ENCODE data around the gene POLR1F. TPM values are rescaled to one million over a fixed set of nuclear protein-coding genes. Genes with fewer than 3 reads are reported as not detected.

POLR1F gene
- total RNA-seq, 1 experiment from 2014 or later: 20.7 TPM

GRCh38 chr7:19752020-19752419, 43.2 kb upstream of the POLR1F start:
- ATAC-seq: no peak
- in situ Hi-C loops (cut with HindIII; ENCODE audit: low pct_unique_long_range_greater_than_20kb, low sequenced_read_pairs): no loop called here
- no TSS peak for BruUV-seq (replicated peaks)
- no peaks in the 10 kb centered on the region for H3K4me1 ChIP-seq (ENCODE audit: control insufficient read depth, insufficient read depth, low read length)
- no peaks in the 10 kb centered on the region for H3K27me3 ChIP-seq (ENCODE audit: control insufficient read depth, insufficient read depth, low read length)
- H3K4me3 ChIP-seq (ENCODE audit: low read depth in 2 of 2, low read length in 2 of 2): no peak overlapping the region
- intact Hi-C loops (cut with micrococcal nuclease; ENCODE audit: unreplicated experiment): no loop called here
- no peak overlapping the region for H3K27ac ChIP-seq (ENCODE audit: low read length)
- H3K9me3 ChIP-seq (ENCODE audit: control insufficient read depth, insufficient read depth, low read depth, low read length): no peaks in the 10 kb centered on the region
- CTCF ChIA-PET: no interaction called here
- TF ChIP-seq POLR2AphosphoS5 (IDR thresholded peaks at IDR 0.05; ENCODE audit: low read depth, low read length): no peak
- no peak for TF ChIP-seq TCF7L2 (IDR thresholded peaks at IDR 0.05; ENCODE audit: low read depth, low read length)
- TF ChIP-seq, protein P1, sequence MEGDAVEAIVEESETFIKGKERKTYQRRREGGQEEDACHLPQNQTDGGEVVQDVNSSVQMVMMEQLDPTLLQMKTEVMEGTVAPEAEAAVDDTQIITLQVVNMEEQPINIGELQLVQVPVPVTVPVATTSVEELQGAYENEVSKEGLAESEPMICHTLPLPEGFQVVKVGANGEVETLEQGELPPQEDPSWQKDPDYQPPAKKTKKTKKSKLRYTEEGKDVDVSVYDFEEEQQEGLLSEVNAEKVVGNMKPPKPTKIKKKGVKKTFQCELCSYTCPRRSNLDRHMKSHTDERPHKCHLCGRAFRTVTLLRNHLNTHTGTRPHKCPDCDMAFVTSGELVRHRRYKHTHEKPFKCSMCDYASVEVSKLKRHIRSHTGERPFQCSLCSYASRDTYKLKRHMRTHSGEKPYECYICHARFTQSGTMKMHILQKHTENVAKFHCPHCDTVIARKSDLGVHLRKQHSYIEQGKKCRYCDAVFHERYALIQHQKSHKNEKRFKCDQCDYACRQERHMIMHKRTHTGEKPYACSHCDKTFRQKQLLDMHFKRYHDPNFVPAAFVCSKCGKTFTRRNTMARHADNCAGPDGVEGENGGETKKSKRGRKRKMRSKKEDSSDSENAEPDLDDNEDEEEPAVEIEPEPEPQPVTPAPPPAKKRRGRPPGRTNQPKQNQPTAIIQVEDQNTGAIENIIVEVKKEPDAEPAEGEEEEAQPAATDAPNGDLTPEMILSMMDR (IDR thresholded peaks at IDR 0.05): no peak
- TF ChIP-seq SIN3A (IDR thresholded peaks at IDR 0.05; ENCODE audit: borderline replicate concordance, insufficient read depth, low read depth, low read length): no peak
- TF ChIP-seq, protein P2, sequence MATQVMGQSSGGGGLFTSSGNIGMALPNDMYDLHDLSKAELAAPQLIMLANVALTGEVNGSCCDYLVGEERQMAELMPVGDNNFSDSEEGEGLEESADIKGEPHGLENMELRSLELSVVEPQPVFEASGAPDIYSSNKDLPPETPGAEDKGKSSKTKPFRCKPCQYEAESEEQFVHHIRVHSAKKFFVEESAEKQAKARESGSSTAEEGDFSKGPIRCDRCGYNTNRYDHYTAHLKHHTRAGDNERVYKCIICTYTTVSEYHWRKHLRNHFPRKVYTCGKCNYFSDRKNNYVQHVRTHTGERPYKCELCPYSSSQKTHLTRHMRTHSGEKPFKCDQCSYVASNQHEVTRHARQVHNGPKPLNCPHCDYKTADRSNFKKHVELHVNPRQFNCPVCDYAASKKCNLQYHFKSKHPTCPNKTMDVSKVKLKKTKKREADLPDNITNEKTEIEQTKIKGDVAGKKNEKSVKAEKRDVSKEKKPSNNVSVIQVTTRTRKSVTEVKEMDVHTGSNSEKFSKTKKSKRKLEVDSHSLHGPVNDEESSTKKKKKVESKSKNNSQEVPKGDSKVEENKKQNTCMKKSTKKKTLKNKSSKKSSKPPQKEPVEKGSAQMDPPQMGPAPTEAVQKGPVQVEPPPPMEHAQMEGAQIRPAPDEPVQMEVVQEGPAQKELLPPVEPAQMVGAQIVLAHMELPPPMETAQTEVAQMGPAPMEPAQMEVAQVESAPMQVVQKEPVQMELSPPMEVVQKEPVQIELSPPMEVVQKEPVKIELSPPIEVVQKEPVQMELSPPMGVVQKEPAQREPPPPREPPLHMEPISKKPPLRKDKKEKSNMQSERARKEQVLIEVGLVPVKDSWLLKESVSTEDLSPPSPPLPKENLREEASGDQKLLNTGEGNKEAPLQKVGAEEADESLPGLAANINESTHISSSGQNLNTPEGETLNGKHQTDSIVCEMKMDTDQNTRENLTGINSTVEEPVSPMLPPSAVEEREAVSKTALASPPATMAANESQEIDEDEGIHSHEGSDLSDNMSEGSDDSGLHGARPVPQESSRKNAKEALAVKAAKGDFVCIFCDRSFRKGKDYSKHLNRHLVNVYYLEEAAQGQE (IDR thresholded peaks at IDR 0.05; ENCODE audit: insufficient read depth in 1 of 2, low read depth in 2 of 2, low read length in 1 of 2): no peak
- POLR2A ChIA-PET: no interaction called here
- no peaks in the 10 kb centered on the region for H3K36me3 ChIP-seq (ENCODE audit: control insufficient read depth, insufficient read depth, low read length)
- DNase-seq (ENCODE audit: low read depth, low spot score): no peak

GRCh38 chr7:19749658-19750057, 40.8 kb upstream of the POLR1F start:
- H3K9me3 ChIP-seq (ENCODE audit: control insufficient read depth, insufficient read depth, low read depth, low read length): no peaks in the 10 kb centered on the region
- TF ChIP-seq, protein P1 (IDR thresholded peaks at IDR 0.05): no peak
- TF ChIP-seq SIN3A (IDR thresholded peaks at IDR 0.05; ENCODE audit: borderline replicate concordance, insufficient read depth, low read depth, low read length) (no peak), POLR2AphosphoS5 (IDR thresholded peaks at IDR 0.05; ENCODE audit: low read depth, low read length) (no peak), TCF7L2 (IDR thresholded peaks at IDR 0.05; ENCODE audit: low read depth, low read length) (no peak)
- TF ChIP-seq, protein P2 (IDR thresholded peaks at IDR 0.05; ENCODE audit: insufficient read depth in 1 of 2, low read depth in 2 of 2, low read length in 1 of 2): no peak
- no peak overlapping the region for H3K4me3 ChIP-seq (ENCODE audit: low read depth in 2 of 2, low read length in 2 of 2)
- H3K27me3 ChIP-seq (ENCODE audit: control insufficient read depth, insufficient read depth, low read length): 0 out of 2 replicates have a peak, but pooled peaks cover 3% of the 10 kb centered on the region
- BruUV-seq (replicated peaks): no TSS peak
- no peaks in the 10 kb centered on the region for H3K36me3 ChIP-seq (ENCODE audit: control insufficient read depth, insufficient read depth, low read length)
- ATAC-seq (no peak), DNase-seq (ENCODE audit: low read depth, low spot score) (no peak)
- ChIA-PET POLR2A (no interaction called here), CTCF (interaction anchor here (0.6 kb wide), 1 partner anchor 8 kb away, joined by 5 read pairs; no protein-coding TSS in a partner anchor)
- no peaks in the 10 kb centered on the region for H3K4me1 ChIP-seq (ENCODE audit: control insufficient read depth, insufficient read depth, low read length)
- intact Hi-C loops (cut with micrococcal nuclease; ENCODE audit: unreplicated experiment): loop anchor here (5.0 kb wide), 1 partner anchor 563 kb away; no protein-coding TSS in a partner anchor
- H3K27ac ChIP-seq (ENCODE audit: low read length): no peak overlapping the region
- in situ Hi-C loops (cut with HindIII; ENCODE audit: low pct_unique_long_range_greater_than_20kb, low sequenced_read_pairs): no loop called here
